Measurements from ENCODE around the gene NAP1L5.

GRCh38 chr4:88681209-88681608 is 16.4 kb downstream of the NAP1L5 start:
- TF ChIP-seq ZNF830 (tag by site-specific recombination; IDR thresholded peaks at IDR 0.05; ENCODE audit: low read depth) = no peak
- TF ChIP-seq ZNF324 (tag by site-specific recombination; IDR thresholded peaks at IDR 0.05) = no peak
- no peak for TF ChIP-seq ZNF292 (tag by site-specific recombination; IDR thresholded peaks at IDR 0.05; ENCODE audit: borderline replicate concordance, low read depth)
- no peak for TF ChIP-seq ZNF398 (tag by site-specific recombination; IDR thresholded peaks at IDR 0.05)
- no peak for TF ChIP-seq CTCF (tag by site-specific recombination; IDR thresholded peaks at IDR 0.05)
- TF ChIP-seq PATZ1 (tag by site-specific recombination; IDR thresholded peaks at IDR 0.05) = no peak
- TF ChIP-seq MYNN (tag by site-specific recombination; IDR thresholded peaks at IDR 0.05; ENCODE audit: borderline replicate concordance) = no peak
- TF ChIP-seq ZNF658 (tag by site-specific recombination; IDR thresholded peaks at IDR 0.05) = no peak
- TF ChIP-seq ZNF76 (tag by site-specific recombination; IDR thresholded peaks at IDR 0.05; ENCODE audit: borderline replicate concordance, low read depth) = no peak
- no peak for TF ChIP-seq GFI1B (tag by site-specific recombination; IDR thresholded peaks at IDR 0.05)
- TF ChIP-seq ZBTB1 (tag by site-specific recombination; IDR thresholded peaks at IDR 0.05) = no peak
- TF ChIP-seq ZBTB49 (tag by site-specific recombination; IDR thresholded peaks at IDR 0.05; ENCODE audit: low read depth) = no peak
- TF ChIP-seq ZNF768 (tag by site-specific recombination; IDR thresholded peaks at IDR 0.05) = no peak
- no peak for TF ChIP-seq KLF16 (tag by site-specific recombination; IDR thresholded peaks at IDR 0.05)
